Stimulated activated CD4-positive, alpha-beta T cell treated with anti-CD3 and anti-CD28 coated beads, Interleukin-1b, Interleukin-23, amount 100 ng/mL, for 1 hour (primary cell): Measurements from ENCODE around the gene GOLGA7B.

ENCODE experiments used
- DNase-seq, 2 donors: peaks; one replicate each; pipeline ENCODE4 v3.0.0-alpha.2; 2020; ENCODE audit warnings: low read depth in 2 of 2

The GOLGA7B gene

DNA sequence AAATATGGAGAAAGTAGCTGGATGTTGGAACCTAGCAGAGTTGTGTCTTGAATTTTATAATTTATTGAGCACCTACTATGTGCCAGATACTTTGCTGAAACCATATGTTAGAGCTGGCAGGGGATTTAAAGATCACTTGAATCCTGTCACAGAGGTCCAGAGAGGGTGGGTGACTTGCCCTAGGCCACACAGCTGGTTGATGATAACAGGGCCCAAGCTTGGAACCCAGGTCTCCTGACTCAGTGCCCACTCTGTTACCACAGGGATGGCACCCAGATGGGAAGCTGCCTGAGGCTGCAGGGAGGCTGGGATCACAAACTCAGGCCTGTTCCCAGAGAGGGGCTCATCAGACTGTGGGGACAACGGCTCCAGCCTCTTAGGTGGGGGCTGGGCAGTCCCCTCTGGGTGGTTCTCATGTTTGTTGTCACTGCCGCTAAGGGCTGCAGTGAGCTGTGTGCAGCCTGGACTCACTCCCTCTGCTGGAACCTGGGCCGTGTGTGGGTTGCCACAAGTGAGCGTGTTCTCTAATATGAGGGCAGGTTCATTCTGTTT lies 18.6 kb downstream of the GOLGA7B start:
- DNase-seq = no peak

DNA sequence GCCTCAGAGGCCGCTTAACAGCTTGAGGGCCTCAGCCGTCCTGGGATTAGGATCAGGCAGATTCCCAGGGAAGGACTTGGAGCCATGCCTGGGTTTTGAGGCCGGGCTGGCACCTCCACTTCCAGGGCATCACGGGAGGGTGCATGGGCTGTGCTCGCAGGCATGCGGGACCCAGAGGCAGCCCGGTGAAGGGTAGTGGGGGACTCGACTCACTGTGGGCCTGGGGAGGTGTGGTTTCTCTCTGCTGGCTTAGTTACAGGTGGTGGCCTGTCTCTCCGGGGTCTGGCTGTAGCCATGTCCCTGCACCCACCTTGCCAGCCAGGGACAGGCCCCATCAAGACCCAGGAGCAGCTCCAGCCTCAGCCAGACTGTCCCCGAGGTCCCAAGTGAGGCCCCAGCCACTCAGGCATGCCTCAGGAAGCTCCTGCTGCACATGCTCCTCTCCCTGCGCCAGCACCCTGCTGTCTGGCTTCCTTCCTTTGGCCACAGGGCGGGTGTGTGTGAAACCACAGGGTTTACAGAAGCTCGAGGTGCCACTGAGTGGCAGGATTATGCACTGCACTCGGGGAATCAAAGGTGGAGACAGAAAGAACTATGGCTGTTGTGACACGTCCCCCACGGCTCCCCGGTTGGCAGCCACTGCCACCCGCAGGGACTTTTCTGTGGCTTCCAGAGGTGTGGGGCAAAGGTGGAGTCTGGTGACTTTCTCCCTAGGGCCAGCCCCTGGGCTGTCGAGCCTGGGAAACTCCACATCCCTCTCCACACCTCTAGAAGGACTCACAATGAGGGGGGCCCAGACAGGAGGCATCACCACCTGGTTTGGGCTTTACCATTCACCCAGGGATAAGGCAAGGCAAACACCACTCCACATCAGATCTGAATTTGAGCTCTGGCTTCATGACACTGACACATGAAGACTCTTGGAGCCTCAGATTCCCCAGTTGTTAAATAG lies 19.7 kb downstream of the GOLGA7B start:
- peak; percentile 45 to 60 for DNase-seq

DNA sequence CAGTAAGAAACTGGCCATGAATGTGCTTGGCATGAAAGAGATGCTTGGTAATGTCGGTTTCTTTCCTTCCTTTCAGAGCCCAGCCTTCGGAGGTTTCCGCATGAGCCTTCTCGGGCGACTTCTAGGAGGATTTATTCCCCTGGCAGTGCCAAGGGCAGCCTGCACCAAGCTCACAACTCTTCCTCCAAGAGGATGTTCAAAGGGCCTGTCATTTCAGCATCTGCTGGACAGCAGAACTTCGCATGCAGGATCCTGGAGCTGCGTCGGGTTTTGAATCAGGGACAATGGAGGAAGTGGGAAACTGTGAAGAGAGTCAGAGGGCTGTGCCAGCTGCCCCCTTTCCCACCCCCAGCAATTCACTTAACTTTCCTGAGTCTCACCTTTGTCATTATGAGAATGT lies 21.3 kb downstream of the GOLGA7B start:
- DNase-seq = no peak

DNA sequence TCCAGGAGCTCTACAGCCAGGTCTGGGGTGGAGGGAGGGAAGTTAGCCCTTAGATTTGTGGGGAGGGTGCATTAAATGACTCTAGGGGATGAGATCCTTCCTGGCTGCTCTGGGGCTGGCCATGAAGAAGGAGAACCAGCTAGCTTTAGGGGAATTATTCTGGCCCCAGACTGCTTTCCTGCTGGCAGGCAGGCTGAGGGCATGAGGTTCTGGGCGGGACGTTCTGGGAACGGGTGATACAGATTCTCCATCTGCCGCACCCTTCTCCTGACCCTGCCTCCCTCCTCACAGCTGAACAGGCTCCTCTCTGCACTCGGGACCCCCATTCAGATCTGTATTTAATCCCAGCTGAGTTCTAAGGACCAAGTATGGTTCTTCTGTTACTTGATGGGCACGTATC lies 23.9 kb downstream of the GOLGA7B start:
- DNase-seq = no peak

DNA sequence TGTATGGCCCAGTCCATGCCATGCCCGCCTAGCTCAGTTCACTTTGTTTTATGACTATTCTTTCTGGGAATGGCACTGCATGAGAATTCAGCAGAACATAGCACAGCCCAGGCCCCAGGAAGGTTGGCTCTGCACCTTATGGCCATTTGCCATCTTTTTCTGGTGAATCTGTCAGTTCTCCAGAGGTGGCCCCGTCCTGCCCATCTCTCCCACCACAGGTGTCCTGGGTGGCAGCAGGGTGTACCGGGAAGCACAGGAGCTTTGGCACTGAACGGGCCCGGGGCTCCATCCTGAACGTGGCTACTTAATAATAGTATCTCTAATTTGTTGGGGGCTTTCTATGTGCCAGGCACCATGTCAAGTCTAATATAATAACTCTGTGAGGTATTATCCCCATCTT lies 24.7 kb downstream of the GOLGA7B start:
- DNase-seq = no peak

DNA sequence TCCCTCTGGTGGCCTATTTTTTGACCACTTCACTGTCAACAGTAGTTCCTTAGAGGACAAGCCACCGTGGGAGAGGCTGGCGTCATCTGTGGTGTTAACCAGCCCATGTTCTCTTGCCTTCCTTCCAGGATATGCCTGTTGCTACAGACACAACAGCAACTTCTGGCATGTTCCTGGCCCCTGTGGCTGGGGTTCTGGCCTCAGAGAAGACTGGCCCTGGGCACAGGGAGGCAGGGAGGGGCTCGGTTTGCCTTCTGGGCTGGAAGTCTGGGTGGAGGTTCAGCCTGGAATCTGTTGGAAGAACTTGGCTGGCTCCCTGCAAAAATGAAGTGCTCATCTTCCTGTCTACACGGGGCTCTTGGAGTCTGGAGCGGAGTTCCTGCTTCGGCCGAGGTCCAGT lies 25.7 kb downstream of the GOLGA7B start:
- no peak for DNase-seq

DNA sequence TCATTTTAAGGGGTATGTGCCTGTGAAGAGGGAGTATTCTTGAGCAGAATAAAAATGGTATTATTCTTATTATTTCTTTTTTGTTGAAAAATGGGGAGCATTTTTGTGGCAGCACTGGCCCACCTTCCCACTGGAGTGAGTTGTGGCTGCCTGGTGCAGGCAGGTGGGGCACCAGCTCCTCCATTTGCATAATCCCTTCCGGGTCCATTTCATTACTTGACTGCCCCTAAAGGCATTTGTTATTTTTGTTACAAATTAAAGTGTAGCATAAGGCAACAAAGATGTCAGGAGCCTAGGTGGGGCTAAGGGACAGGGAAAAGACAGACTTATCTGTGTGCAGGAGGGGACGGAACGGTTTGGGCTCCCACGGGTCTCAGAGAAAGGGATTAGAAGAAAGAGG lies 26.8 kb downstream of the GOLGA7B start:
- DNase-seq = no peak

DNA sequence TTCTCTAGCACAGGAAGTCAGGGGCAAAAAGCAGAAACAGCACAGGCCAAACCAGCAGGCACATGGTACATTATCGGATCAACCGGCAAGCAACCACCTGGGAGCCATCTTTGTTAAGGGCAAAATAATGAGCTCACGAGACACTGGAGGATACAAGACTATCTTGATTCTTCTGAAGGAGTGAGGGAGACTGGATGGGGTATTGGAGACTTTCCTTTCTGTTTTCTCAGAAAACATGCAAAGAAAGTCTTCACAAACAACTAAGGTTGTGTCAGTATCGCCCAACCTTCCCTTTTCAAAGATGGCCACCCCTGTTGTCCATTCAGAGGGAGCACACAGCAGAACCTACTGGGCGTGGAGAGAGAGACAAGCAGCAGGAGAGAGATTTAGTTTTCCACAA lies 29.6 kb downstream of the GOLGA7B start:
- DNase-seq = no peak

DNA sequence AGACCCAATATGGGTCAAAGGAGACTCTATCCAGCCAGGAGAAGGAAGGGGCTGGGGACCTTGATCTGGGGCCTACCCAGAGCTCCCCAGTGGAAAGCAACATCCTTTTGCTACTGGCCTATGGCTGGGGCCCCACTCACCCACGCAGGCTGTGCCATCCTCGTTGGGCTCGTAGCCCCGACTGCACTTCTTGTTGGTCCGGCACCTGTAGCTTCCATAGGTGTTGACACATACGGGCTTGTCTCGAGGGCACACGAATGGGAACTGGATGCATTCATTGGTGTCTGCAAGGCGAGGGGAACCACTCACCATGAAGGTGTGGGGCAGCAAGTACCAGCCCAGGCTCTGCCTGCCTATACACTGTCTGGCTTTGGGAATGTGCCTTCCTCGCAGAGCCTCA lies 30.5 kb downstream of the GOLGA7B start:
- no peak for DNase-seq

DNA sequence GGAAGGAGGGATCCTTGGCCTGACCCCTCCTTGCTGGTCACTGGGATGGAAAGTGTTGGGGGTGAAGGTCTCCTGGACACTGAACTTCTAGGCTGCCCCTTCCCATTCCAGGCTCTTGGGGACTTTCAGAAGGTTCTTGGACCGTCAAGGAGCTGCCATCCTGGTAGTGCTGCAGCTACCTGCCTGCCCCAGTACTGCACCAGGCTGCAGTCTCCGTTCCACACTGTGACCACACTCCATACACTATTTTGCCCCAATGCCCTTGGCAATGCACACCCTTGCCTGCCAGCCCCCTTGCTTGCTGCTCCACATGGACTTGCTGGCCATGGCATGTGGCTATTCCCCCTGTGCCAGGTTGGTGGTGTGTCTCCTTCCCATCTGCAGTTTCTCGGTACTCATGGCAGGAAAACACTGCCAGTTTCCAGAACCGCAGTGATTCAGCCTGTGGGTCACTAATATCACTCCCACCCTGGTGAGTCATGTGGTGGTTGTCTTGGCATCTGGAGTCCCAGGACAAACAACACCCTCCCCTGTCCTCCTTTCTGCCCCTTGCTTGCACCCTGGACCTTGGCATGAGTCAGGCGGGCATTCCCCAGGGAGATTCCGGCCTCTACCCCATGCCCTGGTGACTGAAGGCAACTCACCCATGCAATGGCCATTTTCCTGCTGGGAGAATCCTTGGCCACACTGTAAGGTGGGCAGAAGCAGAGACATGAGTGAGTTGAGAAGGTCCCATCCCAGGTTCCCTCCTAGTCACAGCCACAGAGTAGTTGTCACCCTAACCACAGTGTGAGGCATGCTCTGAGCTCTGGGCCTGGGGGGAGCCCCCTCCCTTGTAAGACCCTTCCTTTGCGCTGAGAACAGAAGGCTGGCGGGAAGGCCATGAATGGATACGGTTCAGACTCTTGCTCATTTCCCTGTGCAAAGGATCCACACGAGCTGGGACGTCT lies 32.8 kb downstream of the GOLGA7B start:
- DNase-seq = no peak

DNA sequence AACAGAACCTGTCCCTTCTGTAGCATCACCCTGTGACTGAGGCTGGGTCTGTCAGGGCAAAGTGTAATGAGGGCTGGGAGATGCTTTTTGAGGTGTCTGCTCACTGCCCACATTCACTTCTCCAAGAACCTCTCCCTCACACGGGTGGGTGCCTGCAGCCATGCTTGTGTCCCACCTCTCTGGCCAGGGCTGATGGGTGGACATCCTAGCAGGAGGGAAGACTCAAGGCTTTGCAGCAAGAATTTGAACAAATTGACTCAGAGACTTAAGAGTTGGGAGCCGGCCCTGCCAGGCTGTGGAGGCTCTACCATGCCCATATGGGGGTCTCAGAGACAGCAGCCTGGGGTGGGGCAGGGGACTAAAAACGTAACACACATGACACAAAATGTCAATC lies 33.4 kb downstream of the GOLGA7B start:
- DNase-seq = no peak

DNA sequence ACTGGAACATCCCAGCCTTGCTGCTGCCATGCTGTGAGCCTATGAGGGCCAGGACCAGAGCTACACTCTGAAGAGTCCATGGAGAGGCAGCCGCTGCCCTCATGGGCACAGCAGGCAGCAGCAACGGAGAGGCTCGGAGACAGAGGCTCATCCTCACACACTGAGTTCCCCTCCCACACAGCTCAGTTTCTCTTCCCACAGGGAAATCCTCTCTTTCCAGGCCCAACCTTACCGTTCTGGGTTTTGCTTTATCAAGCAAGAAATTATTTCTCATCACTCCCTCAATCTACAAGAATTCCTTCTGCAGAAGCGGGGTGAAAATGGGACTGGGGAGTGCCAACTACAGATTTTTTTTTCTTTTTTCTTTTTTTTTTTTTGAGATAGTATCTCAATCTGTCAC lies 36.6 kb downstream of the GOLGA7B start:
- no peak for DNase-seq

DNA sequence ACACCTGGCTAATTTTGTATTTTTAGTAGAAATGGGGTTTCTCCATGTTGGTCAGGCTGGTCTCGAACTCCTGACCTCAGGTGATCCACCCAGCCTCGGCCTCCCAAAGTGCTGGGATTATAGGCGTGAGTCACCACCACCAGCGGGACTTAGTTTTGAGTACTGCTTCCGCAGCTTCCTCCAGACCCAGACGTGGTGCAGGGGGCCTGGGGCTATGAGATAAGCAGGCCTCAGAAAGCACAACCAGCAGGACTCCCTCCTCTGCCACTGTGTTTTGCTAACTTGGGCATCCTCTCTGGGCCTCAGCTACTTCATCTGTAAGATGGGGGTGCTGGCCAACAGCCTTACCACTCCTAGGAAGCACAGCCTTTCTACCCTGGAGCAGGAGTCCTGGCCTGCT lies 37.8 kb downstream of the GOLGA7B start:
- DNase-seq = no peak

DNA sequence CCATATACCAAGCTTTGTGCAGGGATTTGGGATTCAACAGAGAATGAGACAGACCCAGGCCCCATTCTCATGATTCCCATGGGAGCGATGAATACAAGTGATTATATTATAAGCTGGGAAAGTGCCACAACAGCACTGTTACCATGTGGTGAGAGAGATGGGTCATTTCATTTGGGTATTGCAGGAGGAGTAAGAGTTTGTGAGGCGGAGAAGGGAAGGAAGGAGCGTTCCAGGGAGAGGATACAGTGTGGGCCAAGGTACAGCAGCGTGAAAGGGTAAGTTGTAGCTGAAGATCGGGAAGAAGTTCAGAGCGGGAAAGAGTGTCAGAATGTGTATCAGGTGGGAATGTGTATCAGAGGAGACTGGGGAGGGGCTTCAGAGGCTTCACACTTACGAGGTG lies 38.5 kb downstream of the GOLGA7B start:
- DNase-seq = no peak

DNA sequence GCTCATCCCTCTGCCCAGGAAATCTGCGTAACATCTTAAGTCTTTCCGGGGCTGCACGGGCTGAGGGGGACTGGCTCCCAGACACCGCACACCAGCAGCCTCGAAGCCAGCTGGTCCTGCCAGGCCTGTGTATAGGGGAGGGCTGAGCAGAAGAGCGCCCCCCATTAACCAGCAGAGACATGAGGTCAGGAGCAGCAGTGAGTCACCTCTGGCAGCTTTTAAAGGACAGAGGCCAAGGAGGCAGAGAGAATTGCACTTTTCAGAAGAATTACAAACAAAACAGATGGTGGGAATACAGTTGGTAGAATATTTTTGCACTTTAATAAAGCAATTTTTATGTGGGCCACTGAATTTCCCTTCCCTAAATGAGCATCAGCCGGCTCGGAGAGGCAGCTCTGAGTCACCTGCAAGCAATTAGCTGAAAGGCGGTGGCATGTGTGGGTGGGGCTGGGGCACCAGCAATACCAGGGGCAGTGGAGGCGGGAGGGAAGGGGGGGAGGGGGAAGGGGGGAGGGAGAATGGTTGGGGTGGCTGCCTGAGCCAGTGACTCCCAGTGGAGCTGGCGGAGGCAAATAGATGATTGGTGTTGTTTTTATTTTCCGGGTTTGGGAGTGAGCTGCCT lies 39.1 kb downstream of the GOLGA7B start:
- no peak for DNase-seq

DNA sequence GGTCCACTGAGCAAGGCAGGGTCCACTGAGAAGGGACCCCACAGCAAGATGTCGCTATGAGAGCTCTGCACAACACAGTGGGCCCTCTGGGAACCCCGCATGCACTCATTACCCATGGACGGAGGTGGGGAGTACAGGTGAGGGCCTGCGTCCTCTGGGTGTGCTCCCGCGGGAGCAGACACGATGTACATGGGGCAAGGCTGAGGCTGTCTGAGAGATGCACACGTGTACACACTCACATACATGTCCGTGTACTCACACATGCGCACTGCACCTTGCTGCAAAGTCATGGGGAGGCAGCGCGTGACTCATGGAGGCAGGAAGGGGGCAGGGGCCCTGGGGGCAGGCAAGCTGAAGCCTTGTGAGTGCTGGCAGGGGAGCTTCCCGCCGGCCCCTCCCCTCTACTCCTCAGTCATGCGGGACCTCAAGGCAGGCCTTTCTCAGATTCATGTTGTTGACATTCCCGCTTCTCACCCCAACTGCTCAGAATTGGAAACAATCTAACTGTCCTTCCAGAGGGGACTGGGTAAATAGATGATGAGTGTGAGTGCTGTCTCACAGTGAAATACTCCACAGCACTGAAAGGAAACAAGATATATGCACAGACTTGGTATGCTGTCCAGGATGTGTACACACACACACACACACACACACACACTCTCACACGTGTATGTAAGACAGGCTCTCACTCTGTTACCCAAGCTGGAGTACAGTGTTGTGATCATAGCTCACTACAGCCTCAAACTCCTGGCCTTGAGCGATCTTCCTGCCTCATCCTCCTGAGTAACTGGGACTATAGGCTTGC lies 40.0 kb downstream of the GOLGA7B start:
- no peak for DNase-seq

DNA sequence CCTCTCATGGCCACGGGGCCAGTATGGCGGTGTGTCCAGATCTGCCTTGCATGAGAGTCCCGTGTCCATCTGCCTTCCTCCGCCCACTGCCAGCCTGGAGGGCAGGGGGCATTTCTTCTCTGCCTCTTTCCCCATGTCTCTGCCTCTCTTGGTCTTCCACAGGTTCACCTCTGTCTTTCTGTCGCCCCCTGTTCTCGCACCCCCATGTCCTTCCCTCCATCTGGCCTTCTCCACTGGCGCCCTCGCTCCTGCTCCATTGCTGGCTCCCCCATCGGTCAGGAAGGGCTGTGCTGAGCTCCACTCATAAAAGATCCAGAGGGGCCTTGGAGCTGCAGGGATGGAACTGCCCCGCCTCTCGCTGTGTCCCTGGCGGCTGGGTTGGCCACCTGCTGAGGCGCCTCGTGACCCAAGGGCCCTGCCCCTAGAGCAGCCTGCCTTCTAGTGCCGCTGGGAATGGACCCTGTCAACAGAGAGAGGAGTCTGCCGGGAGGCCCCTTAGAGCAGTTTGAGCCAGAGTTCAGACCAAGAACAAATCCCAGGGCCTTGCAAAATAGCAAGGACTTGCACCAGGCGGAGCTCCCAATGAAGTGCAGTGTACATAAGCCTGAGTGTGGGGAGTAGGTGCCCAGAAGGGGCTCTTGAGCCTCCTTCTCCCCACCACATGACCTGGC lies 42.0 kb downstream of the GOLGA7B start:
- DNase-seq = no peak

DNA sequence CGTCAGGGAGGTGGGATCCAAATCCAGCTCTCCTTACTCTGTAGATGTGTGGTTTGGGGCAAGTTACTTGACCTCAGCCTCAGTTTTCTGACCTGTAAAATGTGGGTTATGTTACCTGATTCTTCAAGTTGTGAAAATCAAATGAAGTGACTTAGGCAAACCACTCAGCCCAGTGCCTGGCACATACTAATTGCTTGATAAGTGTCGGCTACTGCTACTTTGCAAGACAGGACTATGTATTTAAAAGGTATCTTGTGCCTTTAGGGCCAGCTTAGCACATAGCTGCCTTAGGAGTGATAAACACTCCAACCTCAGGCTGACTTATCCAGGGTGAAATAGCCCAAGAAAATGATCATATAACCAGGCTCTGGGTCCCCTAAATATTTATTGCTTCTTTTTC lies 42.9 kb downstream of the GOLGA7B start:
- DNase-seq = no peak

DNA sequence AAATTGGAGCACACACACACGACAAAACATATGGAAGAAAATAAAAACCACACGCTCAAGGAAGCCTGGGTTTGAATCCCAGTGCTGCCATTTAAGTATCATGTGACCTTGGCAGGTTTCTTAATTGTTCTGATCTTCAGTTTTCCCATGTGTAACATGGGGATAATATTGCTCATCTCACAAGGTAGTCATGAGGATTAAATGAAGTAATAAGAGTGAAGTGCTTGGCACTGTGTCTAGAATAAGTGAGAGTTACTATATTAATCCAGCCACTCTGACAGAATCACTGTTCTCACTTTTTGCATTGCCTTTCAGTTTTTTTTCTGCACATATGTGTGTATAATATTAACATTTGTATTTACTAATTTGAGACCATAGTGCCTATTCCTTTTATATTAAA lies 43.3 kb downstream of the GOLGA7B start:
- no peak for DNase-seq

DNA sequence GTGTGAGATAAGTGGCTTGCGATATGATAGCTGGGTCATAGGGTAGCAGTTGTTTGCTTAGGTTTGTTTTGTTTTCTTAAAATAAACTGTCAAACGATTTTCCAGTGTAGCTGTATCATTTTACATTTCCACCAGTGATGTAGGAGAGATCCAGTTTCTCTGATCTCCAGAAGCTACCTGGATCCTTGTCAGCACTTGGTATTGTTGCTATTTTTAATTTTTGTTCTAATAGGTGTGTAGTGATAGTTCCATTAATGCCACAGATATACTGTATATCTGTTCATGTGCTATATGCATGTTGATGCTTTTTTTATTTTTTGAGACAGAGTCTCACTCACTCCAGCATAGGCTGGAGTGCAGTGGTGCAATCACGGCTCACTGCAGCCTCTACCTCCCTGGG lies 44.4 kb downstream of the GOLGA7B start:
- DNase-seq = no peak

DNA sequence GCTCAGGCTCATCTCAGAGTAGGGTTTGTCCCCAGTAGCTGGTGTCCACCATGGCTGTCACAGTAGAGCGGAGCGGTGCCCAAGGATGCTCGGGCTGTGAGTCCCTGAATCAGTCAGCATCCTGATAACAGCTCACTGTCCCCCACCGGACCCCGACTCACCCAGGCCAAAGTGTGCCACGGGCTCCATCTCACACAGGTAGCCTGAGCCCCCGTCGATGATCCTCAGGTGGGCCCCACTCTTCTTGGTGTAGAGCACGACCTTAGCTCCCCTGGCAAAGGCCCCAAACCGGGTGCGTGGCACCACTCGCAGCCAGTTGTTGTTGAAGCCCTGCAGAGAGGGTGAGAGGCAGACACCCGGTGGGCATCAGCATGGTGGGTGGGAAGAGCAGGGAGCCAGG lies 45.4 kb downstream of the GOLGA7B start:
- DNase-seq = no peak
